Astrocyte of the cerebellum (primary cell): ENCODE data around the gene SPACDR.
"Not testable (repeated sequence)": the region's sequence is repeated elsewhere in the genome, so short reads cannot be mapped to it uniquely, and the experiment has no call there.

Source experiments
- DNase-seq: peaks from one replicate; pipeline ENCODE4 v3.0.0-alpha.2; 2011; ENCODE audit warnings: low read depth
- H3K4me3 ChIP-seq: 2 replicates; pipeline ENCODE4 v1.5.1; 2011; ENCODE audit warnings: mild to moderate bottlenecking, low read depth, low read length, moderate library complexity
- in situ Hi-C: cut with HindIII; loops from 2 replicates; pipeline ENCODE4 v1.10.0; 2017; ENCODE audit warnings: low sequenced_read_pairs
- TF ChIP-seq, protein P1 (sequence below): IDR thresholded peaks from 2 replicates; pipeline ENCODE4 v1.5.1; 2012; ENCODE audit warnings: low read length, low read depth, moderate library complexity, mild to moderate bottlenecking; ENCODE audit errors: missing control alignments

Gene SPACDR

GRCh38 chr7:100444311-100445278 is 19.5 kb downstream of the SPACDR start:
- TF ChIP-seq, protein P1, sequence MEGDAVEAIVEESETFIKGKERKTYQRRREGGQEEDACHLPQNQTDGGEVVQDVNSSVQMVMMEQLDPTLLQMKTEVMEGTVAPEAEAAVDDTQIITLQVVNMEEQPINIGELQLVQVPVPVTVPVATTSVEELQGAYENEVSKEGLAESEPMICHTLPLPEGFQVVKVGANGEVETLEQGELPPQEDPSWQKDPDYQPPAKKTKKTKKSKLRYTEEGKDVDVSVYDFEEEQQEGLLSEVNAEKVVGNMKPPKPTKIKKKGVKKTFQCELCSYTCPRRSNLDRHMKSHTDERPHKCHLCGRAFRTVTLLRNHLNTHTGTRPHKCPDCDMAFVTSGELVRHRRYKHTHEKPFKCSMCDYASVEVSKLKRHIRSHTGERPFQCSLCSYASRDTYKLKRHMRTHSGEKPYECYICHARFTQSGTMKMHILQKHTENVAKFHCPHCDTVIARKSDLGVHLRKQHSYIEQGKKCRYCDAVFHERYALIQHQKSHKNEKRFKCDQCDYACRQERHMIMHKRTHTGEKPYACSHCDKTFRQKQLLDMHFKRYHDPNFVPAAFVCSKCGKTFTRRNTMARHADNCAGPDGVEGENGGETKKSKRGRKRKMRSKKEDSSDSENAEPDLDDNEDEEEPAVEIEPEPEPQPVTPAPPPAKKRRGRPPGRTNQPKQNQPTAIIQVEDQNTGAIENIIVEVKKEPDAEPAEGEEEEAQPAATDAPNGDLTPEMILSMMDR, result no peak
- DNase-seq, result no peak

GRCh38 chr7:100443096-100443840 is 20.8 kb downstream of the SPACDR start:
- DNase-seq, result no peak
- no peak overlapping the region for H3K4me3 ChIP-seq
- TF ChIP-seq, protein P1, result no peak
- in situ Hi-C loops, result no loop called here

More at GRCh38 chr7:100444311-100445278, 19.5 kb downstream of the SPACDR start:
- in situ Hi-C loops, result no loop called here
- H3K4me3 ChIP-seq, result no peak overlapping the region

DNA sequence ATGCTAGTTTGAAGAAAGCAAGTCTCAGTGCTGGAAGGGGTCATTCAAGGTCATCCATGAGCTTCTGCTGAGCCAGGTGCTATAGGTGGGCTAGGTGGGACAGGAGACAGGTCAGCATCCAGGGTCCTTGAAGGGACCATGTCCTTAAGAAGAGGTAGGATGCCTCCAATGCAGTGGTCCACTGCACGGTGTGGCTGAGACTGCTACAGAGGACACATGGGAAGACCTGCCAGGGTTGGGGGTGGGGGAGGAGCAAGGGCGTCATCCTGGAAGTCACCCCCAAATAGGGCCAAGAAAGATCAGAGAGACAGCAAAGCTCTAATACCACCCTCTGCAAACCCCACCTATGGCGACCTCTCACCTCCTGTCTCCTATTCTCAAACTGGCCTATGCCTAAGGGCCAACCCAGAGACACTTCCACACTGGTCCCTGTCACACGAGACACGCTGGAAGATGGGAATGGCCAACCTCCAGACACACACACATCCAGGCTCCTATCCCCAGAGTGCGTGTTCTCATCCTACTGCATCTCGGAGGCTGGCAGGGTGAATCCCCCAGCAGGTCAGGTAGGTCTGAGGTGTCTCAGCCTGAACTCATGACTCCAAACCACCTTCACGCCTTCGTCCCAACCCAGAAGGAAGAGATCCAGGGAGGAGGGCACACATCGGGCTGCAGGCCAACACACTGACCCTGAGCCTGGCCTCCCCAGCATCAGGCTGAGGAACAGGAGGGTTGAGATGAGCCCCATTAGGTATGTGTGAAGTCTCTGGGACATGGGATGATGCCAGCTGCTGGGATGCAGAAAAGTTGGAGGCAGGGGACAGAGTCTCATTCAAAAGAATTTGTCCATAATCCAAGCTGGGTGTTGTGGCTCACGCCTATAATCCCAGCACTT is 22.2 kb downstream of the SPACDR start:
- DNase-seq, result no peak
- TF ChIP-seq, protein P1, result no peak
- in situ Hi-C loops, result no loop called here
- H3K4me3 ChIP-seq, result no peak overlapping the region

GRCh38 chr7:100439244-100439643 is 24.8 kb downstream of the SPACDR start:
- H3K4me3 ChIP-seq, in situ Hi-C loops, DNase-seq: not testable (repeated sequence)

GRCh38 chr7:100438731-100439130 is 25.3 kb downstream of the SPACDR start:
- H3K4me3 ChIP-seq, DNase-seq, in situ Hi-C loops: not testable (repeated sequence)

- TF ChIP-seq, protein P1, result no peak
- H3K4me3 ChIP-seq, result no peak overlapping the region
- DNase-seq, result no peak
- in situ Hi-C loops, result no loop called here
These were observed 25.9 kb downstream of the SPACDR start for GRCh38 chr7:100438172-100438571.
